ENCODE data around the gene TNFSF18.

- TF ChIP-seq CTCF (IDR thresholded peaks at IDR 0.05; ENCODE audit: poor library complexity, severe bottlenecking), result no peak
- TF ChIP-seq EZH2 (IDR thresholded peaks at IDR 0.05; ENCODE audit: borderline replicate concordance, insufficient read depth, low read length, poor library complexity, severe bottlenecking), result no peak
- no peak for TF ChIP-seq EP300 (conservative IDR thresholded peaks at IDR 0.05; ENCODE audit: poor library complexity, severe bottlenecking)
- no peak for TF ChIP-seq POLR2AphosphoS5 (IDR thresholded peaks at IDR 0.05)
- no peak for TF ChIP-seq SMC3 (conservative IDR thresholded peaks at IDR 0.05; ENCODE audit: poor library complexity)
Observed at GRCh38 chr1:173048621-173049321, 2.0 kb downstream of the TNFSF18 start.

Measured in neural cell (in vitro differentiated cells).